Duodenal mucosa (tissue), 2 donors: Measurements from ENCODE around the gene PRUNE2.
A peak's percentile ranks its signal among the peaks of the same experiment; 100 is the strongest.

Experiments
- H3K27ac ChIP-seq: one replicate; pipeline ENCODE4 v1.7.0; 2013; ENCODE audit warnings: low read depth, low read length
- H3K27me3 ChIP-seq, 2 donors: one replicate each; pipeline ENCODE4 v1.7.0; 2013; ENCODE audit warnings: low read length in 2 of 2, control low read depth in 1 of 2; ENCODE audit not compliant: insufficient read depth in 2 of 2, control insufficient read depth in 1 of 2
- H3K36me3 ChIP-seq, 2 donors: one replicate each; pipeline ENCODE4 v1.7.0; 2013; ENCODE audit warnings: low read length in 2 of 2, control low read depth in 1 of 2; ENCODE audit not compliant: insufficient read depth in 2 of 2, control insufficient read depth in 1 of 2
- H3K4me1 ChIP-seq, 2 donors: one replicate each; pipeline ENCODE4 v1.7.0; 2013; ENCODE audit warnings: low read length in 2 of 2, control low read depth in 1 of 2; ENCODE audit not compliant: insufficient read depth in 2 of 2, control insufficient read depth in 1 of 2
- H3K4me3 ChIP-seq, 2 donors: one replicate each; pipeline ENCODE4 v1.7.0; 2013; ENCODE audit warnings: low read length in 2 of 2, low read depth in 1 of 2
- H3K9ac ChIP-seq, 2 donors: one replicate each; pipeline ENCODE4 v1.7.0; 2013; ENCODE audit warnings: low read length in 2 of 2, low read depth in 1 of 2
- H3K9me3 ChIP-seq, 2 donors: one replicate each; pipeline ENCODE4 v1.7.0; 2013; ENCODE audit warnings: low read length in 2 of 2, control low read depth in 1 of 2; ENCODE audit not compliant: control insufficient read depth in 1 of 2

PRUNE2 gene

DNA sequence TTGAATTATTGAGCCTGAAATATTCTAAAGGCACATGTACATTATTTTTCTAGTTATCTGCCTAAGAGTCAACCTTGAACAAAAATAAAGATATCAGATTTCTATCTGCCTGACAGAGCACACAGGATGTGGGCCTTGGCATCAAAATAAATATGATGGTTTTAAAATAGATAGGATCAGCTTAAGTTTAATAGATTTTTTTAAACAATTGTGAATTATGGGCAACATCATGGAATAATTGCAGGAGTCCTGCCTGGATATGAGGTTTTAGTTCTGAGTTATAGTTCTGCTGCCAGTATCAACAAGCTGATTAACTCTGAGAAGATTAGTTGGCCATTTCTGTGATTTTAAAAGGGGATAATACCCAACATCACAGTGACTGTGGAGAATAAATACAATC lies 248.6 kb downstream of the PRUNE2 start:
- no peaks in the 10 kb centered on the region for H3K27me3 ChIP-seq
- peak overlapping the region in 1 of 2 donors; percentile 1 for H3K9ac ChIP-seq
- H3K27ac ChIP-seq = no peak overlapping the region
- peaks cover 0 to 47% of the 10 kb centered on the region in 2 donors for H3K4me1 ChIP-seq
- H3K4me3 ChIP-seq = no peak overlapping the region
- H3K9me3 ChIP-seq = no peaks in the 10 kb centered on the region
- peaks cover 0 to 7% of the 10 kb centered on the region in 2 donors for H3K36me3 ChIP-seq

- peaks cover 0 to 7% of the 10 kb centered on the region in 2 donors for H3K36me3 ChIP-seq
- H3K27me3 ChIP-seq = no peaks in the 10 kb centered on the region
- no peak overlapping the region for H3K9ac ChIP-seq
- no peak overlapping the region for H3K27ac ChIP-seq
- H3K4me1 ChIP-seq = peaks cover 8 to 55% of the 10 kb centered on the region in 2 donors
- no peak overlapping the region for H3K4me3 ChIP-seq
- no peaks in the 10 kb centered on the region for H3K9me3 ChIP-seq
These were observed 249.9 kb downstream of the PRUNE2 start for GRCh38 chr9:76655971-76656370.

GRCh38 chr9:76655121-76655541 lies 250.8 kb downstream of the PRUNE2 start:
- Histone ChIP-seq H3K4me3 (no peak overlapping the region), H3K9me3 (no peaks in the 10 kb centered on the region), H3K27ac (no peak overlapping the region), H3K36me3 (peaks cover 0 to 7% of the 10 kb centered on the region in 2 donors), H3K27me3 (no peaks in the 10 kb centered on the region), H3K9ac (no peak overlapping the region), H3K4me1 (peaks cover 12 to 63% of the 10 kb centered on the region in 2 donors)

- peaks cover 0 to 7% of the 10 kb centered on the region in 2 donors for H3K36me3 ChIP-seq
- no peaks in the 10 kb centered on the region for H3K27me3 ChIP-seq
- H3K9me3 ChIP-seq = no peaks in the 10 kb centered on the region
- H3K4me3 ChIP-seq = no peak overlapping the region
- H3K4me1 ChIP-seq = peaks cover 12 to 63% of the 10 kb centered on the region in 2 donors
- H3K9ac ChIP-seq = no peak overlapping the region
- no peak overlapping the region for H3K27ac ChIP-seq
These were observed 251.3 kb downstream of the PRUNE2 start for GRCh38 chr9:76654575-76654974.

- Histone ChIP-seq H3K27me3 (no peaks in the 10 kb centered on the region), H3K27ac (no peak overlapping the region), H3K36me3 (peaks cover 0 to 7% of the 10 kb centered on the region in 2 donors), H3K4me1 (peaks cover 12 to 63% of the 10 kb centered on the region in 2 donors), H3K9me3 (no peaks in the 10 kb centered on the region), H3K9ac (no peak overlapping the region), H3K4me3 (no peak overlapping the region)
These were observed 251.9 kb downstream of the PRUNE2 start for GRCh38 chr9:76654051-76654461.

GRCh38 chr9:76652894-76653293 lies 253.0 kb downstream of the PRUNE2 start:
- no peak overlapping the region for H3K9ac ChIP-seq
- peaks cover 12 to 55% of the 10 kb centered on the region in 2 donors for H3K4me1 ChIP-seq
- H3K4me3 ChIP-seq = no peak overlapping the region
- no peak overlapping the region for H3K27ac ChIP-seq
- no peaks in the 10 kb centered on the region for H3K27me3 ChIP-seq
- no peaks in the 10 kb centered on the region for H3K9me3 ChIP-seq
- H3K36me3 ChIP-seq = peaks cover 0 to 14% of the 10 kb centered on the region in 2 donors

- no peaks in the 10 kb centered on the region for H3K9me3 ChIP-seq
- peaks cover 0 to 17% of the 10 kb centered on the region in 2 donors for H3K36me3 ChIP-seq
- H3K4me3 ChIP-seq = peak overlapping the region; percentile 64 to 67
- peak overlapping the region; percentile 48 to 58 for H3K9ac ChIP-seq
- no peaks in the 10 kb centered on the region for H3K27me3 ChIP-seq
- no peak overlapping the region for H3K27ac ChIP-seq
- H3K4me1 ChIP-seq = peaks cover 14 to 44% of the 10 kb centered on the region in 2 donors
These were observed 254.7 kb downstream of the PRUNE2 start for GRCh38 chr9:76651119-76651705.

GRCh38 chr9:76650692-76651091 lies 255.2 kb downstream of the PRUNE2 start:
- peaks cover 16 to 44% of the 10 kb centered on the region in 2 donors for H3K4me1 ChIP-seq
- peak overlapping the region; percentile 64 to 67 for H3K4me3 ChIP-seq
- H3K36me3 ChIP-seq = peaks cover 0 to 17% of the 10 kb centered on the region in 2 donors
- H3K27me3 ChIP-seq = no peaks in the 10 kb centered on the region
- peak overlapping the region; percentile 22 to 58 for H3K9ac ChIP-seq
- H3K27ac ChIP-seq = no peak overlapping the region
- H3K9me3 ChIP-seq = no peaks in the 10 kb centered on the region

DNA sequence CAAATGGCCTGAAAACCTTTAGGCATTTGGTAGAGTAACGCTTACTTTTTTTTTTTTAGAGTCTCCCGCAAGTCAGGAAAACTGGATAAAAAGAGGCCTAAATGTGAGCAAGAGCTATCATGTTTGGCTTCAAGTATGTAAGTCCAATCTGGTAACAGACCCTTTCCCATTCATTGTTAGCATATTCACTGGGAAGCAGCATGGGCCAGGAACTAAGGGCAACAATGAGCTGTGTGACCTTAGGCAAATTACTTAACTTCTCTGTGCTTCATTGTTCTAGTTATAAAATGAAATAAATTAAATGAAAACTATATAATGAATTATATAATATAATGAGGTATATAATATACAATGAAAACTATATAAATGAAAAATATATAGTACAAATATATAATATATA lies 256.0 kb downstream of the PRUNE2 start:
- no peak overlapping the region for H3K4me3 ChIP-seq
- H3K36me3 ChIP-seq = peaks cover 0 to 17% of the 10 kb centered on the region in 2 donors
- peaks cover 16 to 45% of the 10 kb centered on the region in 2 donors for H3K4me1 ChIP-seq
- no peak overlapping the region for H3K9ac ChIP-seq
- H3K27me3 ChIP-seq = no peaks in the 10 kb centered on the region
- no peaks in the 10 kb centered on the region for H3K9me3 ChIP-seq
- H3K27ac ChIP-seq = no peak overlapping the region

DNA sequence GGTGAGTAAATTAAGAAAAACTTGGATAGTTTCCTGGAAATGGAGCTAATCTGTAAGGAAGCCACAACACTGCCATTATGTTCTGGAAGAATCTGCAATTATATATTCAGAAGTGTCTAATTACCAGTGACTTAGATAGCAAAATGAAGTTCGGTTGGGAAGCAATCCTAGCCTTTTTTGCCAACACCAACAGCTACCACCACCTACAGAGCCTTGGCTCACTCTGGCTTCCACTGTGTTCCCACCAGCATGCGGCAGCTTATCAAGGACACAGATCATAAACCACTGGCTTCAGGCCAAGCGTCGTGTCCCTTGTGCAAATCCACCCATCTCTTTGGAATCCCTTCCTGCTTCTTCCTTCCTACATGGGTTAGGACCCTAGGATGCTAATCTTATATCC lies 259.7 kb downstream of the PRUNE2 start:
- H3K27ac ChIP-seq = no peak overlapping the region
- no peaks in the 10 kb centered on the region for H3K9me3 ChIP-seq
- H3K27me3 ChIP-seq = no peaks in the 10 kb centered on the region
- H3K9ac ChIP-seq = no peak overlapping the region
- H3K36me3 ChIP-seq = peaks cover 0 to 18% of the 10 kb centered on the region in 2 donors
- H3K4me1 ChIP-seq = peaks cover 10 to 47% of the 10 kb centered on the region in 2 donors
- no peak overlapping the region for H3K4me3 ChIP-seq
